Measurements from ENCODE around the gene SLC25A21.

DNA sequence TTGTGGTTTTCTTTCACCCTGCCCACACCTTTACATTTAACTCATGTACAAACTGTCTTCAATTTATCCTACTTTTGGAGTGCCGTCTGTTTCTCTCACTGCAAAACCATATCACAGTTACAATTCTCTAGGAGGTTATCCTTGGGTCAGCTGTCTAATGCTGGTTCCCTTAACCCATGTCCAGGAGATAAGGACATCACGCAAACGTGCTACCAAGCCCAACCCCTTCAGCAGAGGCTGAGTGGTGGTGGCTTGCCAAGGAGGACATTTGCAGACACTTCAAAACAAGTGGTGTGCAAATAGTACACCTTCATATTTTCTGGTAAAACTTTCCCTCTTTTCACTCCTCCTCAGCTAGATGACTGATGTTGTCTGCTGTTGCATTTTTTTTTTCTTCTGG, 342.9 kb downstream of the SLC25A21 start:
- TF ChIP-seq, protein P1, sequence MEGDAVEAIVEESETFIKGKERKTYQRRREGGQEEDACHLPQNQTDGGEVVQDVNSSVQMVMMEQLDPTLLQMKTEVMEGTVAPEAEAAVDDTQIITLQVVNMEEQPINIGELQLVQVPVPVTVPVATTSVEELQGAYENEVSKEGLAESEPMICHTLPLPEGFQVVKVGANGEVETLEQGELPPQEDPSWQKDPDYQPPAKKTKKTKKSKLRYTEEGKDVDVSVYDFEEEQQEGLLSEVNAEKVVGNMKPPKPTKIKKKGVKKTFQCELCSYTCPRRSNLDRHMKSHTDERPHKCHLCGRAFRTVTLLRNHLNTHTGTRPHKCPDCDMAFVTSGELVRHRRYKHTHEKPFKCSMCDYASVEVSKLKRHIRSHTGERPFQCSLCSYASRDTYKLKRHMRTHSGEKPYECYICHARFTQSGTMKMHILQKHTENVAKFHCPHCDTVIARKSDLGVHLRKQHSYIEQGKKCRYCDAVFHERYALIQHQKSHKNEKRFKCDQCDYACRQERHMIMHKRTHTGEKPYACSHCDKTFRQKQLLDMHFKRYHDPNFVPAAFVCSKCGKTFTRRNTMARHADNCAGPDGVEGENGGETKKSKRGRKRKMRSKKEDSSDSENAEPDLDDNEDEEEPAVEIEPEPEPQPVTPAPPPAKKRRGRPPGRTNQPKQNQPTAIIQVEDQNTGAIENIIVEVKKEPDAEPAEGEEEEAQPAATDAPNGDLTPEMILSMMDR (IDR thresholded peaks at IDR 0.05): no peak
- no peak for TF ChIP-seq POLR2A (IDR thresholded peaks at IDR 0.05)

Data from esophagus squamous epithelium (tissue), 4 donors.